Endothelial cell of umbilical vein (primary cell): ENCODE measurements around the gene PDIA4.

Experiments
- CTCF ChIP-seq, 2 donors: IDR thresholded peaks; 1 replicate in 1 of 2; 2 replicates in 1 of 2; pipeline ENCODE4 v1.5.1; 2011; ENCODE audit warnings: low read length in 2 of 2, mild to moderate bottlenecking in 2 of 2, moderate library complexity in 2 of 2, control low read depth in 1 of 2, inconsistent platforms in 1 of 2, low read depth in 1 of 2; ENCODE audit not compliant: insufficient read depth in 1 of 2; ENCODE audit errors: extremely low read depth in 1 of 2
- EZH2 ChIP-seq: IDR thresholded peaks from 2 replicates; pipeline ENCODE4 v1.6.1; 2012; ENCODE audit warnings: borderline replicate concordance, low read depth, mild to moderate bottlenecking, moderate library complexity, low read length, inconsistent platforms; ENCODE audit not compliant: severe bottlenecking
- FOS ChIP-seq: IDR thresholded peaks from 2 replicates; pipeline ENCODE4 v1.6.1; 2011; ENCODE audit warnings: mild to moderate bottlenecking, low read length, moderate library complexity, borderline replicate concordance; ENCODE audit not compliant: insufficient read depth
- JUN ChIP-seq: IDR thresholded peaks from 2 replicates; pipeline ENCODE4 v1.6.1; 2011; ENCODE audit warnings: borderline replicate concordance, low read depth; ENCODE audit not compliant: insufficient read length, insufficient read depth
- POLR2A ChIP-seq: IDR thresholded peaks from 2 replicates; pipeline ENCODE4 v1.6.1; 2012; ENCODE audit warnings: low read depth, mild to moderate bottlenecking, control low read depth, low read length
- POLR2AphosphoS5 ChIP-seq: IDR thresholded peaks from 2 replicates; pipeline ENCODE4 v1.6.1; 2012; ENCODE audit warnings: low read depth, mild to moderate bottlenecking, control low read depth, low read length, moderate library complexity; ENCODE audit not compliant: insufficient read depth

GRCh38 chr7:149002604-149003003, 25.7 kb downstream of the PDIA4 start:
- TF ChIP-seq CTCF (IDR thresholded peaks at IDR 0.05; ENCODE audit: extremely low read depth in 1 of 2, insufficient read depth in 1 of 2, low read depth in 1 of 2, low read length in 2 of 2): no peak
- no peak for TF ChIP-seq POLR2A
- no peak for TF ChIP-seq JUN
- no peak for TF ChIP-seq POLR2AphosphoS5
- TF ChIP-seq EZH2: no peak
- TF ChIP-seq FOS: no peak
